ENCODE results near the gene INPP4A. TPM values are rescaled to one million over a fixed set of nuclear protein-coding genes. Genes with fewer than 3 reads are reported as not detected.

Gene INPP4A
- total and polyA plus RNA-seq, 2 of the 13 experiments (the other 11 are each of a cell fraction or from before 2014, with no cell fraction given): 10.1 to 10.9 TPM

GRCh38 chr2:98572676-98573075, 128.0 kb downstream of the INPP4A start (continued):
- TF ChIP-seq ZNF281 (CRISPR knock-in tag; IDR thresholded peaks at IDR 0.05; ENCODE audit: borderline replicate concordance) (no peak), HNF4A (CRISPR knock-in tag; IDR thresholded peaks at IDR 0.05) (no peak), THYN1 (CRISPR knock-in tag; IDR thresholded peaks at IDR 0.05; ENCODE audit: borderline replicate concordance, low read depth) (no peak), GFI1 (CRISPR knock-in tag; IDR thresholded peaks at IDR 0.05; ENCODE audit: borderline replicate concordance) (no peak), SIX1 (CRISPR knock-in tag; IDR thresholded peaks at IDR 0.05; ENCODE audit: borderline replicate concordance) (no peak)

- Histone ChIP-seq H3K4me1 (ENCODE audit: insufficient read depth, low read length) (no peaks in the 10 kb centered on the region), H4K20me1 (ENCODE audit: insufficient read depth, low read length) (no peaks in the 10 kb centered on the region), H3K36me3 (replicated peaks in 1 of 2; ENCODE audit: control insufficient read depth in 1 of 2, insufficient read depth in 2 of 2, low read length in 2 of 2) (peaks cover 3 to 22% of the 10 kb centered on the region in 2 experiments; a peak in 4 of 5 replicates), H3K4me2 (ENCODE audit: low read depth, low read length) (no peak overlapping the region), H3K27ac (ENCODE audit: extremely low read length, insufficient read depth, low read length) (no peak overlapping the region), H3K9me3 (ENCODE audit: low read length) (no peaks in the 10 kb centered on the region), H3K79me2 (ENCODE audit: insufficient read depth, low read length) (no peaks in the 10 kb centered on the region), H3K9ac (ENCODE audit: insufficient read depth, low read depth, low read length) (no peak overlapping the region), H3K4me3 (replicated peaks in 1 of 3; ENCODE audit: insufficient read depth in 1 of 3, low read depth in 2 of 3, low read length in 3 of 3) (no peak overlapping the region), H2AFZ (ENCODE audit: low read length) (no peak overlapping the region), H3K27me3 (ENCODE audit: control insufficient read depth in 1 of 2, insufficient read depth in 2 of 2, low read length in 2 of 2) (no peaks in the 10 kb centered on the region)
- in situ Hi-C loops (cut with HindIII; ENCODE audit: extremely low pct_ligation_motif_present, low pct_unique_long_range_greater_than_20kb): no loop called here
- no peak for ATAC-seq
- 94% methylated on average over 13 of the region's 13 CpGs for WGBS (ENCODE audit: low lambda C conversion rate)
- DNase-seq (ENCODE audit: low spot score): no peak
- no TSS peak for BruUV-seq (replicated peaks)
- intact Hi-C loops (cut with micrococcal nuclease; ENCODE audit: unreplicated experiment): no loop called here
- FAIRE-seq: no peak
- no peak for TF ChIP-seq THRA (CRISPR knock-in tag; IDR thresholded peaks at IDR 0.05; ENCODE audit: borderline replicate concordance)
- no peak for TF ChIP-seq MEF2D (CRISPR knock-in tag; IDR thresholded peaks at IDR 0.05)
- TF ChIP-seq BRF2 (CRISPR knock-in tag; IDR thresholded peaks at IDR 0.05): no peak
- no peak for TF ChIP-seq HDAC6 (IDR thresholded peaks at IDR 0.05; ENCODE audit: low read depth, low read length)
- TF ChIP-seq MAFF (IDR thresholded peaks at IDR 0.05; ENCODE audit: low read depth, low read length): no peak
- no peak for TF ChIP-seq SMC3 (IDR thresholded peaks at IDR 0.05; ENCODE audit: low read length)
- no peak for TF ChIP-seq TEF (CRISPR knock-in tag; IDR thresholded peaks at IDR 0.05)
- no peak for TF ChIP-seq CBX1 (IDR thresholded peaks at IDR 0.05; ENCODE audit: low read depth)
- no peak for TF ChIP-seq HNRNPL (IDR thresholded peaks at IDR 0.05; ENCODE audit: low read depth, low read length)
- TF ChIP-seq ZNF3 (CRISPR knock-in tag; IDR thresholded peaks at IDR 0.05): no peak
- no peak for TF ChIP-seq NR3C1 (CRISPR knock-in tag; IDR thresholded peaks at IDR 0.05)
- no peak for TF ChIP-seq CENPX (CRISPR knock-in tag; IDR thresholded peaks at IDR 0.05)
- no peak for TF ChIP-seq ISX (CRISPR knock-in tag; conservative IDR thresholded peaks at IDR 0.05)
- TF ChIP-seq HNRNPLL (IDR thresholded peaks at IDR 0.05; ENCODE audit: low read depth, low read length, poor library complexity, severe bottlenecking): no peak
- TF ChIP-seq PHF8 (CRISPR knock-in tag; IDR thresholded peaks at IDR 0.05): no peak
- POLR2A ChIA-PET: no interaction called here
- CTCF ChIA-PET (ENCODE audit: low intra/inter-chr PET ratio, low total read pairs): no interaction called here
These were observed 128.8 kb downstream of the INPP4A start for GRCh38 chr2:98573426-98573825.
